Renal cortical epithelial cell (primary cell): ENCODE results near the gene CR2. TPM values are rescaled to one million over a fixed set of nuclear protein-coding genes. Genes with fewer than 3 reads are reported as not detected.
"Not testable (repeated sequence)": the region's sequence is repeated elsewhere in the genome, so short reads cannot be mapped to it uniquely, and the experiment has no call there.

Source experiments
- DNase-seq: peaks from one replicate; pipeline ENCODE4 v3.0.0-alpha.2; 2011; ENCODE audit warnings: low read depth
- total RNA-seq: library from RNA; depleted of rRNA; stranded (reverse); fragments of >200 nt; gene quantifications from 2 replicates; pipeline ENCODE4 v1.2.3, GENCODE V29; 2014

The CR2 gene
- total RNA-seq, 1 donor from 2014 or later: not detected

DNA sequence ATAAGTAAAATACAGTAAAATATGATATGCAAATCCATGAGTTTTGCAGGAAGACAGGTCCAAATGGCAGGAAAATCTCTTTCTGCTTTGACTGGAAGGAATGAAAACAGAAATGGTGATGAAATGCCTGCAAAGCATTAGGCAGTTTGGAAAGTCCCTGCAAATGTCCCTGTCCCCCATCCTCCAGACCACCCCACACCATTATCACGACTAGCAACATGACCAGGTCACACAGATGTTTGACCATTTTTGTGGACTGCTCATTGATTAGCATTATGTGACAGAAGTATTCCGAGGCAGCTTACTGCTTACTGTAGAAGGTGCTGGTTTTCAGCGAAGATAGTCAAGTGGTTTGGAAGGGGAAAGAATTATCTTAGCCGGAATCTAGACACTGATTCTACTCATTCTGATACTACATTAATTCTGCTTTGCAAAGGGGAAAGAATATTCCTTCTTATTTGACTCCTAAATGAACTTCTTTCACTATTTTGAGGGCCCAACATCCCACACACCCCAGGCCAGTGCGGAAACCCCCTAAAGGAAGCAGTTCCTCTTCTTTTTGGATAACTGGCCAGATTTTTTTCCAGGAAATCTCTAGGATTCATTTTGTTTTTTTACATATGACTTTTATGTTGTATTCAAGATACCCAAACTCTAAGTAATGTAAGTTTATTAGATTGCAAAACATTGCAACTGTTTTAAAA, 9.5 kb upstream of the CR2 start:
- DNase-seq: no peak

DNA sequence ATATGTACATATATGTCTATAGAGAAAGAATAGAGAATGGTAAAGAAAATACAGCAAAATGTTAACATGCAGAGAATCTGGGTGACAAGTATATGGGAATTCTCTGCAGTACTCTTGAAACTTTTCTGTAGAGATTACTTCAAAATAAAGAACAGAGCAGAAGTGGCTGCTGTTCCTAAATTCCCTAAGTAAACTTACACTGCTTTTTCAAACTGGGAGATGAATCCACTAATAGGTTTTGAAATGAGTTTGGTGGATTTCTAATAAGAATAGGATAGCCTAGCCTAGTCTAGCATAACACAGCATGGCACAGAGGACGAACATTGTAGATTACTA, 450 bp upstream of the CR2 start:
- peak; percentile 4 for DNase-seq

DNA sequence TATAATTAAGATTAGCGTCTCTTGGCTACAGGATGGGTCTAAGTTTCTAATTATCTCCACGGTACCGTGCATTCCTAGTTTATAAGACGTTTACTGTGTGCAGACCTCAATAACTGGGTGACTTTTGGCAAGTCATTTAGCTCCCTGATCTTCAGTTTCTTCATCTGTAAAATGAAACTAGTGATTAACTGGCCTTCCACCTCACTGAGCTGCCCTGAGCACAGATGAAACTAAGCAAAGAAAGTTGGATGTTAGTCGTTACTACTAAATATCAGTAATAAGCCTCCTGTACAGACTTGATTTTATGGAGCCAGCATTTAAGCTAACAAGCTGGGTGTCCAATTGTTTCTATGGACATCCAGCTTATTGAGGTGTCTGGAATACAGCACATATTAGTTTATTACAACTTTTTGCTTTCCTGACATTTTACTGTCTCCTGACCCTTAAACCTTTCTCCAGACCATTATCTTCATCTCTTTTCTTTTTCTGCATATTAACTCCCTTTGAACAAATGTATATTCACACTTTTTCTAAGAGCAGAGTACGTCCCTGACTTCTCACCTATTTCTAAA, 1.1 kb downstream of the CR2 start:
- no peak for DNase-seq

- DNase-seq: no peak
Observed at GRCh38 chr1:207458414-207458813, 4.3 kb downstream of the CR2 start.

GRCh38 chr1:207459008-207459407, 4.9 kb downstream of the CR2 start:
- no peak for DNase-seq

DNA sequence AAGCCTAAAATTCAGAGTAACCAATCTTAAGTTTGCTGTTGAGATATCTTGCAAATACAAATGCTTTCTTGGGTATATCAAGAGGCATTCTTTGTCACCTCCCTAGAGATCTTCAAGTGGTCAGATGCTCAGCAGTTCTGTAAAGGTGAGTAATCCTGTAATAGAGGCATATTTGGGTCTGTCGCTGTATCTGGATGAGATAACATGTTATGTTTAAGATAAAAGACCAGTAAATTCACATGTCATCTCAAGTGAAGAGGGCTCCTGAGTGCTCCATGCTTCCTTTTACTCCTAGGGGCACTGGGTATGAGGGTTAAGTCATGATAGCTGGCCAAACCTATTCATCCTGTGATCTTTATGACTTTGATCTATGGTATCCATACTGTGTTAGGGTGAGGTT, 7.5 kb downstream of the CR2 start:
- DNase-seq: no peak

GRCh38 chr1:207462535-207462934, 8.4 kb downstream of the CR2 start:
- no peak for DNase-seq

GRCh38 chr1:207463021-207463420, 8.9 kb downstream of the CR2 start:
- peak; percentile 4 for DNase-seq

- no peak for DNase-seq
Observed at GRCh38 chr1:207463571-207463970, 9.4 kb downstream of the CR2 start.

DNA sequence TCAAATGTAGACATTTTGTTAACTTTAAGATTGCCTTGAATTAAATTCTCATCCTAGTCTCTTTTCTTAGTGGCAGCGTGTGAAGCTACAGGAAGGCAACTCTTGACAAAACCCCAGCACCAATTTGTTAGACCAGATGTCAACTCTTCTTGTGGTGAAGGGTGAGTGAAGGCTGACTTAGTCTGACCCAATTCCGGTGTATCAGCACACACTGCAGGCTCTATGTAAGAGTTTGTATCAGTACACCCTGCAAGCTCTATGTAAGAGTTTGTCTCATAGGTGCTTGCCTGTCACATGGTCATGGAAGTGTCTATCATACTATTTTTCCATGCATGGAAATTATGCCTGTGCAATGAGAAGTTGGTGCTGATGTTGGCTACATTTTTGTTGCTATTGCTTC, 16.8 kb downstream of the CR2 start:
- no peak for DNase-seq

DNA sequence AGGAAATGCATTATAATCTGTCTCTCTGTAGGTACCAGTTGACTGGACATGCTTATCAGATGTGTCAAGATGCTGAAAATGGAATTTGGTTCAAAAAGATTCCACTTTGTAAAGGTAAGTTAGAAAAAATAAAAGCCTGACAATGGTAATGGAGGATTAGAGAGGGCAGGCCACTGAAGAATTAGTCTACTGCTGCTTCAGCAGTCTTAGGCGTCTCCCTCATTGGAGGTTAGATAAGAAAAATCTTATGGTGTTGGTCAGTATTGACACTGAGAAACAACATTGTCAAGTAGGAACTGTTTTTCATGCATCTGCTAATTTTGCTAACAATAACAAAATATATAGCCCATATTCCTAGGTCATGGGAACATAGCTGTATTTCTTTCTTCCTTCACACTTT, 20.1 kb downstream of the CR2 start:
- no peak for DNase-seq

- no peak for DNase-seq
Observed at GRCh38 chr1:207486198-207486597, 32.1 kb downstream of the CR2 start.

DNA sequence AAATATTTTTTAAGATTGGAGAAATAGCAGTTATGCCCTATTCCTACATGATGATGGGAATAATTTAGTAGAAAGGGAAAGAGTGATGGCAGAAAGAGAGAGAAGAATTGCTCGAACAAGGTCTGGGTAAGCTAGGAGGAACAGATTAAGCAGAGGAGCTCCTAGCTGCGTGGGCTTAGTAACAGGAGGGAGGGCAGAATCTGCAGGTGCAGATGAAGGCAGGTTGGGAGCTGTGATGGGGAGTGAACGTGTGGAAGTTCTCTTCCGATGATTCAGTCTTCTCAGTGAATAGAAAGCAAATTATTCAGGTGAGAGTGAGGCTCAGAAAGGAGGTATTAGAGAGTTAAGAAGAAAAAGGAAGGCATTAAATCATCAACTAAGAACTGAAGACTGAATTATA, 33.5 kb downstream of the CR2 start:
- no peak for DNase-seq

- no peak for DNase-seq
Observed at GRCh38 chr1:207493212-207493611, 39.1 kb downstream of the CR2 start.

GRCh38 chr1:207494171-207494570, 40.0 kb downstream of the CR2 start:
- no peak for DNase-seq

DNA sequence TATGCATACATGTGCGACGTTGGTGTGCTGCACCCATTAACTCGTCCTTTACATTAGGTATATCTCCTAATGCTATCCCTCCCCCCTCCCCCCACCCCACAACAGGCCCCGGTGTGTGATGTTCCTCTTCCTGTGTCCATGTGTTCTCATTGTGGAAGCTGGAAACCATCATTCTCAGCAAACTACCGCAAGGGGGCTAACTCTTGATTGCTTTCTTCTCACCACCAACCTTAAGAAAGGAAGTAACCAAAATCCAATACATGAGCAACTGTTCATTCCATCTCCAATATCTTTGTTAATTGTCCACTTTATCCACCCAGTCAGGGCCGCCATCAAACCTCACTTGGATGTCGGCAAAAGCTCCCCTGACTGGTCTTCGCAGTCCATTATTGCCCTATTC, 41.2 kb downstream of the CR2 start:
- DNase-seq: not testable (repeated sequence)

DNA sequence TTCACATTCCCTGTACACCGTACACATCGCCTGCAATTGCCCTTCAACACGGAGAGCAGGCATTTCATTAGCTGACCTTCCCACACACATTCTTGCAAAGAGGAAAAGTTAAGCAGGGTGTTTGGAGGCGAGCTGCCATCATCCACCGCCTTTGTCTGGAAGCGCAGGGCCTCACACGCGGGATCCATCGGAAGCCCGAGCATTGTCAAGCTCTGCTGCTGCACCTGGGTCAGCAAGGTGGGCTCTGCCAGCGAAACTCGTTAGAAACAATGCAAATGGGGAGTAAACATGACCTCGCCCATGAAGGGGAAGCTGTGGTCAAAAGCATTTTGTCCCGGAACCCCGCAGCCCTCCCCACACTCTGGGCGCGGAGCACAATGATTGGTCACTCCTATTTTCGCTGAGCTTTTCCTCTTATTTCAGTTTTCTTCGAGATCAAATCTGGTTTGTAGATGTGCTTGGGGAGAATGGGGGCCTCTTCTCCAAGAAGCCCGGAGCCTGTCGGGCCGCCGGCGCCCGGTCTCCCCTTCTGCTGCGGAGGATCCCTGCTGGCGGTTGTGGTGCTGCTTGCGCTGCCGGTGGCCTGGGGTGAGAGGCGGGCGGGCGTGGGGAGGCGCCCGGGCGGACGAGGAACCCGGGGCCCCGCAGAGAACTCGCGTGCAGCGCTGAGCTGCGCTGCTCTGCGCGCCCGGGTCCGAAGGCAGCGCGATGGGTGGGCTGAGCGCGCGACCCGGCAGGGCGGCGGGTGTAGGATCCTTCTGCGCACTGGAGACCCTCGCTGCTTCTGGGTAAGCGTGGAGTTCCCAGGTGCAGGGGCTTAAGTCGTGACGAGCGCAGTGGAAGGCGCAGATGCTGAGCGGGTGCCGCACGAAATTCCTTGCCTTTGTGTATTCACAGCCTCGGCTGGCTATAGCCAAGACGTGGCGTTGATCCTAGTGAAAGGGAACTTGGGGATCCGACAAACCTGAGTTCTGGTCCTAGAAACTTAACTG, 42.0 kb downstream of the CR2 start, which contains the start of gene CR1:
CR1 (plus strand) TSS at position 357 of the 992 bp plus-strand sequence; CDS start at position 468, 111 bp downstream.
- no peak for DNase-seq

- no peak for DNase-seq
Observed at GRCh38 chr1:207497941-207498340, 43.8 kb downstream of the CR2 start.

DNA sequence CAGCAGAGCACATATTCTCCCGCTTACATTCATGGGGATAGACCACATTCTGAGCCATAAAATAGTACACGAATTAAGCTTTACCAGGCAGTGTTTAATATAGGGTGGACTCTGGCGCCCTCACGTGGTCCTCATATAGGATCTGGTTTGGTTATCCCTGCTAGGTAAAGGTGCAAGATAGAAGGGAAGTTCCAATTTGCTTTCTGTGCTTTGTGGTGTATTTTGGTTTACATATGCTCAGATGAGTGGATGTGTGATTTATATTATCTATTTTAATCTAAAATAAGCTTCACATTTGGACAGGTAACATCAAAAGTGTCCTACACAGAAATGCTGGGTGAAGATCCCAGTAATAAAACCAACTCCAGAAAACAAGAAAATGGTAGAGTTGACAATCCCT, 45.4 kb downstream of the CR2 start:
- peak; percentile 56 for DNase-seq

DNA sequence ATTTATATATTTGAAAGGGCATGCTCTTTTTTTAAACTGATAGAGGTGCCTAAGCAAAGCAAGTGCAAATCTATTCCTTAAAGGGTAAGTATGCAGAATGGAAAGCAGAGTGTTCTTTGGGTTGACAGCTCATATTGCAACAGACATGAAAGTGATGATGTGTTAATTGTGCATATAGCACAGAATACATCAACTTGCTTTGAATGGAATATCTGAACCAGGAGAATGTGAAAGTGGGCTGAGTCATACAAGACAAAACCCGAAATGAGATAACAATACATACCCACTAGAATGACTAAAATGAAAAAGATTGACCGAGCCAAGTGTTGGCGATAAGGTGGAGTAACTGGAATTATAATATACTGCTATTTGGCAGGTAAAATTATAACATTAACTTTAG, 46.2 kb downstream of the CR2 start:
- DNase-seq: no peak

DNA sequence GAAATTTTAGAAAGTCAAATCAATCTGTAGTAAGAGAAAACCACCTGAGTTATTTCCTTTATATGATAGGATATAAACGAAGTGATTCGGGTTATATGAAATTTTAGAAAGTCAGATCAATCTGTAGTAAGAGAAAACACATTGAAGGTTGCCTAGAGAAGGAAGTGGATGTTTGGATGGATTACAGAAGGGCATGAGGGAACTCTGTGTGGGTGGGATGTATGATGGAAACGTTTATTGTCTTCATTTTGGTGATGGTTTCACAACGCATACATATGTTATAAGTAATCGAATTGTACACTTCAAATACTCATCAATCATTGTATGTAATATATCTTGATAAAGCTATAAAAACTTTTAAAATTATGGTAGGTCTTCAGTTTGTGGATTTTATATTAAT, 46.9 kb downstream of the CR2 start:
- no peak for DNase-seq

DNA sequence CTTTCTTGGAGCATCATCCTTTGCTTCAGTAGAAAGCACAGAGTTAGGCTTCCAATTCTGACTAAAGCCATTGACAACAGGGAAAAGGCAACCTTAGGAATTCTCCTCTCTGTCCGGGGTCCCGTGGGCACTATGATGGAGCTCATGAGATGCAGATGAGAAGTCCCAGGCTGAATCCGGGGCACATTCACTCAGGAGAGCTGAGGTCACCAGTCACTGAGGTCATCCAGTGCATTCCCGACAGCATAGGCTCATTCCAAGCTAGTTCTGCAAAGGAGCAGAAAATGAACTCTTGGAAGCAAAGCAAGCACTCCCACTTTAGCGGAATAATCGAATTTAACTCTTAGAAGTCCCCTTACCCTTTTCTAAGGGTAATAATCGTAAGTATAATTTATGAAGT, 48.6 kb downstream of the CR2 start:
- no peak for DNase-seq

GRCh38 chr1:207503950-207504349, 49.8 kb downstream of the CR2 start:
- no peak for DNase-seq
